ENCODE measurements around the gene PPP2R2B.

PPP2R2B gene

GRCh38 chr5:146821732-146822131 lies 56.8 kb downstream of the PPP2R2B start:
- no peak for DNase-seq

- DNase-seq, result no peak
These were observed 57.6 kb downstream of the PPP2R2B start for GRCh38 chr5:146820987-146821386.

- no peak for DNase-seq
These were observed 59.7 kb downstream of the PPP2R2B start for GRCh38 chr5:146818822-146819221.

- DNase-seq, result no peak
These were observed 60.6 kb downstream of the PPP2R2B start for GRCh38 chr5:146817973-146818372.

- DNase-seq, result no peak
These were observed 61.7 kb downstream of the PPP2R2B start for GRCh38 chr5:146816775-146817387.

- DNase-seq, result no peak
These were observed 63.1 kb downstream of the PPP2R2B start for GRCh38 chr5:146815411-146815810.

GRCh38 chr5:146813346-146814157 lies 65.0 kb downstream of the PPP2R2B start:
- no peak for DNase-seq

- no peak for DNase-seq
These were observed 73.5 kb downstream of the PPP2R2B start for GRCh38 chr5:146805081-146805480.

- no peak for DNase-seq
These were observed 75.5 kb downstream of the PPP2R2B start for GRCh38 chr5:146802945-146803522.

GRCh38 chr5:146799671-146800070 lies 78.9 kb downstream of the PPP2R2B start:
- no peak for DNase-seq

GRCh38 chr5:146799231-146799630 lies 79.3 kb downstream of the PPP2R2B start:
- no peak for DNase-seq

GRCh38 chr5:146797658-146798057 lies 80.9 kb downstream of the PPP2R2B start:
- no peak for DNase-seq

GRCh38 chr5:146796911-146797310 lies 81.6 kb downstream of the PPP2R2B start:
- DNase-seq, result no peak

- DNase-seq, result no peak
These were observed 82.4 kb downstream of the PPP2R2B start for GRCh38 chr5:146796144-146796543.

- no peak for DNase-seq
These were observed 84.1 kb downstream of the PPP2R2B start for GRCh38 chr5:146794326-146795029.

- DNase-seq, result no peak
These were observed 84.8 kb downstream of the PPP2R2B start for GRCh38 chr5:146793709-146794108.

GRCh38 chr5:146791471-146791870 lies 87.1 kb downstream of the PPP2R2B start:
- DNase-seq, result no peak

GRCh38 chr5:146789712-146790653 lies 88.6 kb downstream of the PPP2R2B start:
- DNase-seq, result no peak

GRCh38 chr5:146788898-146789297 lies 89.7 kb downstream of the PPP2R2B start:
- DNase-seq, result no peak

GRCh38 chr5:146785065-146785464 lies 93.5 kb downstream of the PPP2R2B start:
- DNase-seq, result no peak

GRCh38 chr5:146781157-146781556 lies 97.4 kb downstream of the PPP2R2B start:
- no peak for DNase-seq

GRCh38 chr5:146779211-146779869 lies 99.2 kb downstream of the PPP2R2B start:
- DNase-seq, result no peak

Measured in activated CD4-positive, alpha-beta T cell treated with anti-CD3 and anti-CD28 coated beads, Interleukin-2, amount 50 U/mL, for 4 hours (primary cell).